GM12878 (cell line): ENCODE results near the gene DLG2.

Source experiments
- HCFC1 ChIP-seq: fragments of 150-350 bp; IDR thresholded peaks from 2 replicates; pipeline ENCODE4 v1.6.1; 2014; ENCODE audit warnings: low read length
- HDAC2 ChIP-seq: fragments of 200-600 bp; sonication (generic); IDR thresholded peaks from 2 replicates; pipeline ENCODE4 v1.6.1; 2017
- NRF1 ChIP-seq: conservative IDR thresholded peaks from 2 replicates; pipeline ENCODE4 v1.6.1; 2011; ENCODE audit warnings: mild to moderate bottlenecking, low read depth, low read length, improper control_type of control experiment
- SIN3A ChIP-seq: IDR thresholded peaks from 2 replicates; pipeline ENCODE4 v1.6.1; 2012; ENCODE audit warnings: low read depth, low read length, improper control_type of control experiment
- SPI1 ChIP-seq: IDR thresholded peaks from 2 replicates; pipeline ENCODE4 v1.6.1; 2011; ENCODE audit warnings: low read depth, mild to moderate bottlenecking, low read length, moderate library complexity, borderline replicate concordance; ENCODE audit not compliant: insufficient read depth
- ZNF274 ChIP-seq: IDR thresholded peaks from one replicate; pipeline ENCODE4 v1.8.0; 2011; ENCODE audit not compliant: insufficient read length, insufficient read depth
- TF ChIP-seq, protein P1 (sequence below): fragments of 450-650 bp; IDR thresholded peaks from 2 replicates; pipeline ENCODE4 v1.6.1; 2014; ENCODE audit warnings: mild to moderate bottlenecking
- TF ChIP-seq, protein P2 (sequence below), 3 experiments: IDR thresholded peaks in 2 of 3; conservative IDR thresholded peaks in 1 of 3; 2 replicates each; pipeline ENCODE4 v1.5.1; 2011; ENCODE audit warnings: low read depth in 3 of 3, low read length in 3 of 3, mild to moderate bottlenecking in 3 of 3, control low read depth in 2 of 3, moderate library complexity in 2 of 3, inconsistent platforms in 1 of 3, mixed read lengths in 1 of 3; ENCODE audit not compliant: control insufficient read depth in 2 of 3, insufficient read depth in 1 of 3; ENCODE audit errors: extremely low read depth in 1 of 3
- TF ChIP-seq, protein P3 (sequence below): IDR thresholded peaks from 2 replicates; pipeline ENCODE4 v1.6.1; 2012; ENCODE audit warnings: improper control_type of control experiment, low read depth, low read length; ENCODE audit not compliant: insufficient replicate concordance

DNA sequence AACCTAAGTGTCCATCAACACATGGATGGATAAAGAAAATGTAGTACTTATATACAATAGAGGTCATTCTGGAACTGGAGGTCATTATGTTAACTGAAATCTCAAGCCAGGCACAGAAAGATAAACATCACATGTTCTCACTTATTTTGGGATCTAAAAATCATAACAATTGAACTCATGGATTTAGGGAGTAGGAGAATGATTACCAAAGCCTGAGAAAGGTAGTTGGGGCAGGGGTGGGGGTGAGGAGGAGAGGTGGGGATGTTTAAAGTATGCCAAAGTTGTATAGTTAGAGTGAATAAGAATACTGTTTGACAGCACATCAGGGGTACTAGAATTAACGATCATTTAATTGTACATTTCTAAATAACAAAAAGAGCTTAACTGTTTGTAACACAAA is 1112.7 kb downstream of the DLG2 start:
- TF ChIP-seq HCFC1 (no peak), ZNF274 (no peak), NRF1 (no peak), SIN3A (no peak), HDAC2 (no peak), SPI1 (no peak)
- TF ChIP-seq, protein P1, sequence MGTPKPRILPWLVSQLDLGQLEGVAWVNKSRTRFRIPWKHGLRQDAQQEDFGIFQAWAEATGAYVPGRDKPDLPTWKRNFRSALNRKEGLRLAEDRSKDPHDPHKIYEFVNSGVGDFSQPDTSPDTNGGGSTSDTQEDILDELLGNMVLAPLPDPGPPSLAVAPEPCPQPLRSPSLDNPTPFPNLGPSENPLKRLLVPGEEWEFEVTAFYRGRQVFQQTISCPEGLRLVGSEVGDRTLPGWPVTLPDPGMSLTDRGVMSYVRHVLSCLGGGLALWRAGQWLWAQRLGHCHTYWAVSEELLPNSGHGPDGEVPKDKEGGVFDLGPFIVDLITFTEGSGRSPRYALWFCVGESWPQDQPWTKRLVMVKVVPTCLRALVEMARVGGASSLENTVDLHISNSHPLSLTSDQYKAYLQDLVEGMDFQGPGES = no peak
- TF ChIP-seq, protein P2, sequence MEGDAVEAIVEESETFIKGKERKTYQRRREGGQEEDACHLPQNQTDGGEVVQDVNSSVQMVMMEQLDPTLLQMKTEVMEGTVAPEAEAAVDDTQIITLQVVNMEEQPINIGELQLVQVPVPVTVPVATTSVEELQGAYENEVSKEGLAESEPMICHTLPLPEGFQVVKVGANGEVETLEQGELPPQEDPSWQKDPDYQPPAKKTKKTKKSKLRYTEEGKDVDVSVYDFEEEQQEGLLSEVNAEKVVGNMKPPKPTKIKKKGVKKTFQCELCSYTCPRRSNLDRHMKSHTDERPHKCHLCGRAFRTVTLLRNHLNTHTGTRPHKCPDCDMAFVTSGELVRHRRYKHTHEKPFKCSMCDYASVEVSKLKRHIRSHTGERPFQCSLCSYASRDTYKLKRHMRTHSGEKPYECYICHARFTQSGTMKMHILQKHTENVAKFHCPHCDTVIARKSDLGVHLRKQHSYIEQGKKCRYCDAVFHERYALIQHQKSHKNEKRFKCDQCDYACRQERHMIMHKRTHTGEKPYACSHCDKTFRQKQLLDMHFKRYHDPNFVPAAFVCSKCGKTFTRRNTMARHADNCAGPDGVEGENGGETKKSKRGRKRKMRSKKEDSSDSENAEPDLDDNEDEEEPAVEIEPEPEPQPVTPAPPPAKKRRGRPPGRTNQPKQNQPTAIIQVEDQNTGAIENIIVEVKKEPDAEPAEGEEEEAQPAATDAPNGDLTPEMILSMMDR (IDR thresholded peaks at IDR 0.05 in 2 of 3, conservative IDR thresholded peaks at IDR 0.05 in 1 of 3; ENCODE audit: control insufficient read depth in 2 of 3, extremely low read depth in 1 of 3, insufficient read depth in 1 of 3, low read depth in 3 of 3, low read length in 3 of 3) = no peak
- TF ChIP-seq, protein P3, sequence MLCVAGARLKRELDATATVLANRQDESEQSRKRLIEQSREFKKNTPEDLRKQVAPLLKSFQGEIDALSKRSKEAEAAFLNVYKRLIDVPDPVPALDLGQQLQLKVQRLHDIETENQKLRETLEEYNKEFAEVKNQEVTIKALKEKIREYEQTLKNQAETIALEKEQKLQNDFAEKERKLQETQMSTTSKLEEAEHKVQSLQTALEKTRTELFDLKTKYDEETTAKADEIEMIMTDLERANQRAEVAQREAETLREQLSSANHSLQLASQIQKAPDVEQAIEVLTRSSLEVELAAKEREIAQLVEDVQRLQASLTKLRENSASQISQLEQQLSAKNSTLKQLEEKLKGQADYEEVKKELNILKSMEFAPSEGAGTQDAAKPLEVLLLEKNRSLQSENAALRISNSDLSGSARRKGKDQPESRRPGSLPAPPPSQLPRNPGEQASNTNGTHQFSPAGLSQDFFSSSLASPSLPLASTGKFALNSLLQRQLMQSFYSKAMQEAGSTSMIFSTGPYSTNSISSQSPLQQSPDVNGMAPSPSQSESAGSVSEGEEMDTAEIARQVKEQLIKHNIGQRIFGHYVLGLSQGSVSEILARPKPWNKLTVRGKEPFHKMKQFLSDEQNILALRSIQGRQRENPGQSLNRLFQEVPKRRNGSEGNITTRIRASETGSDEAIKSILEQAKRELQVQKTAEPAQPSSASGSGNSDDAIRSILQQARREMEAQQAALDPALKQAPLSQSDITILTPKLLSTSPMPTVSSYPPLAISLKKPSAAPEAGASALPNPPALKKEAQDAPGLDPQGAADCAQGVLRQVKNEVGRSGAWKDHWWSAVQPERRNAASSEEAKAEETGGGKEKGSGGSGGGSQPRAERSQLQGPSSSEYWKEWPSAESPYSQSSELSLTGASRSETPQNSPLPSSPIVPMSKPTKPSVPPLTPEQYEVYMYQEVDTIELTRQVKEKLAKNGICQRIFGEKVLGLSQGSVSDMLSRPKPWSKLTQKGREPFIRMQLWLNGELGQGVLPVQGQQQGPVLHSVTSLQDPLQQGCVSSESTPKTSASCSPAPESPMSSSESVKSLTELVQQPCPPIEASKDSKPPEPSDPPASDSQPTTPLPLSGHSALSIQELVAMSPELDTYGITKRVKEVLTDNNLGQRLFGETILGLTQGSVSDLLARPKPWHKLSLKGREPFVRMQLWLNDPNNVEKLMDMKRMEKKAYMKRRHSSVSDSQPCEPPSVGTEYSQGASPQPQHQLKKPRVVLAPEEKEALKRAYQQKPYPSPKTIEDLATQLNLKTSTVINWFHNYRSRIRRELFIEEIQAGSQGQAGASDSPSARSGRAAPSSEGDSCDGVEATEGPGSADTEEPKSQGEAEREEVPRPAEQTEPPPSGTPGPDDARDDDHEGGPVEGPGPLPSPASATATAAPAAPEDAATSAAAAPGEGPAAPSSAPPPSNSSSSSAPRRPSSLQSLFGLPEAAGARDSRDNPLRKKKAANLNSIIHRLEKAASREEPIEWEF = no peak
